ENCODE results near the gene BHLHE40.

BHLHE40 gene

GRCh38 chr3:5032844-5033243 is 53.6 kb downstream of the BHLHE40 start:
- no peak overlapping the region for H3K4me3 ChIP-seq (ENCODE audit: insufficient read length, low read depth)
- H3K36me3 ChIP-seq (ENCODE audit: insufficient read depth, insufficient read length, low read length) = no peaks in the 10 kb centered on the region
- no peak for TF ChIP-seq ZNF274 (IDR thresholded peaks at IDR 0.05; ENCODE audit: low read depth, low read length)
- no peak for TF ChIP-seq SUZ12 (IDR thresholded peaks at IDR 0.05; ENCODE audit: extremely low read depth, insufficient read depth, insufficient read length)
- TF ChIP-seq YY1 (IDR thresholded peaks at IDR 0.05; ENCODE audit: insufficient read depth, insufficient read length) = no peak
- DNase-seq (ENCODE audit: low read depth, low spot score) = no peak
- H3K4me1 ChIP-seq (ENCODE audit: insufficient read depth, insufficient read length) = no peaks in the 10 kb centered on the region
- no peaks in the 10 kb centered on the region for H3K27me3 ChIP-seq (ENCODE audit: insufficient read depth, insufficient read length)
- 0 out of 2 replicates have a peak, but pooled peaks cover 2% of the 10 kb centered on the region for H3K9me3 ChIP-seq (ENCODE audit: insufficient read depth, low read length)
- no peak overlapping the region for H3K9ac ChIP-seq (ENCODE audit: insufficient read length, low read depth)
